ENCODE results near the gene PPP1R14D.

PPP1R14D gene

DNA sequence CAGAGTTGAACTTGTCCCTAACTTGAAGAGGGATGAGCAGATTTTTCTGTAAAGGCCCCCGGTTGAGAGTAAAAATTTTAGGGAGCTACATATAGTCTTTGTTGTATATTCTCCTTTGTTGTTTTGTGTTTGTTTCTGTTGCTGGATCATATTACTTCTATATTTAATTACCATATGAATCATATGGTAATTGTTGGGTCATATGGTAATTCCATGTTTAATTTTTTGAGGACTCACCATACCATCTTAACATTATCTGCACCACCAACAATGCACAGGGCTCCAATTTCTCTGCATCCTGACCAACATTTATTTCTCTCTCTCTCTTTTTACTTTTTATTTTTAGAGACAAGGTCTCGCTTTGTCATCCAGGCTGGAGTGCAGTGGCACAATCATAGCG is 29.0 kb downstream of the PPP1R14D start:
- H3F3A ChIP-seq (ENCODE audit: control insufficient read depth, insufficient read depth), result 0 out of 2 replicates have a peak, but pooled peaks cover 3% of the 10 kb centered on the region
- H3K27me3 ChIP-seq (ENCODE audit: control insufficient read depth, low read length), result no peaks in the 10 kb centered on the region
- H3K9me3 ChIP-seq (ENCODE audit: control insufficient read depth, insufficient read depth, low read length), result no peaks in the 10 kb centered on the region
- no peak for TF ChIP-seq EZH2phosphoT487 (IDR thresholded peaks at IDR 0.05; ENCODE audit: borderline replicate concordance, low read length)
- TF ChIP-seq, protein P1, sequence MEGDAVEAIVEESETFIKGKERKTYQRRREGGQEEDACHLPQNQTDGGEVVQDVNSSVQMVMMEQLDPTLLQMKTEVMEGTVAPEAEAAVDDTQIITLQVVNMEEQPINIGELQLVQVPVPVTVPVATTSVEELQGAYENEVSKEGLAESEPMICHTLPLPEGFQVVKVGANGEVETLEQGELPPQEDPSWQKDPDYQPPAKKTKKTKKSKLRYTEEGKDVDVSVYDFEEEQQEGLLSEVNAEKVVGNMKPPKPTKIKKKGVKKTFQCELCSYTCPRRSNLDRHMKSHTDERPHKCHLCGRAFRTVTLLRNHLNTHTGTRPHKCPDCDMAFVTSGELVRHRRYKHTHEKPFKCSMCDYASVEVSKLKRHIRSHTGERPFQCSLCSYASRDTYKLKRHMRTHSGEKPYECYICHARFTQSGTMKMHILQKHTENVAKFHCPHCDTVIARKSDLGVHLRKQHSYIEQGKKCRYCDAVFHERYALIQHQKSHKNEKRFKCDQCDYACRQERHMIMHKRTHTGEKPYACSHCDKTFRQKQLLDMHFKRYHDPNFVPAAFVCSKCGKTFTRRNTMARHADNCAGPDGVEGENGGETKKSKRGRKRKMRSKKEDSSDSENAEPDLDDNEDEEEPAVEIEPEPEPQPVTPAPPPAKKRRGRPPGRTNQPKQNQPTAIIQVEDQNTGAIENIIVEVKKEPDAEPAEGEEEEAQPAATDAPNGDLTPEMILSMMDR (IDR thresholded peaks at IDR 0.05; ENCODE audit: low read depth, low read length, poor library complexity, severe bottlenecking), result no peak
- H4K20me1 ChIP-seq (ENCODE audit: control insufficient read depth, insufficient read depth, low read depth, low read length), result no peaks in the 10 kb centered on the region
- H3K4me3 ChIP-seq (ENCODE audit: low read length), result no peak overlapping the region
- no peaks in the 10 kb centered on the region for H3K4me1 ChIP-seq (ENCODE audit: control insufficient read depth, low read length)
- H3K79me2 ChIP-seq (ENCODE audit: control insufficient read depth, low read length), result peaks cover 27% of the 10 kb centered on the region
- H3K4me2 ChIP-seq (ENCODE audit: low read length), result no peak overlapping the region
- H3K9me2 ChIP-seq (replicated peaks; ENCODE audit: control insufficient read depth, low read length), result no peaks in the 10 kb centered on the region
- no peaks in the 10 kb centered on the region; the same call in 1 of the 2 replicates for H3K36me3 ChIP-seq (ENCODE audit: control insufficient read depth, low read length)
- H3K27ac ChIP-seq (ENCODE audit: low read depth, low read length), result no peak overlapping the region

DNA sequence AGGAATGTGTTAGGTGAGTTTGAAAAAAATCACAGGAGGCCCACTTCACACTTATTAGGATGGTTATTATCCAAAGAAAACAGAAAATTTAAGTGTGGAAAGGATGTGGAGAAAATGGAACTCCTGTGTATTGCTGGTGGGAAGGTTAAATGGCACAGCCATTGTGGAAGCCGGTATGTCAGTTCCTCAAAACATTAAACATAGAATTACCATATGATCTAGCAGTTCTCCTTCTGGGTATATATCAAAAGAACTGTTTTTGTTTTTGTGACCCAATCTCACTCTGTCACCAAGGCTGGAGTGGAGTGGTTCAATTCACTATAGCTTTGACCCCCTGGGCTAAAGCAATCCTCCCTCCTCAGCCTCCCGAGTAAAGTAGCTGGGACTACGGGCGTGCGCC is 32.0 kb downstream of the PPP1R14D start:
- no peaks in the 10 kb centered on the region for H3K27me3 ChIP-seq (ENCODE audit: control insufficient read depth, low read length)
- no peaks in the 10 kb centered on the region for H3K9me2 ChIP-seq (replicated peaks; ENCODE audit: control insufficient read depth, low read length)
- H4K20me1 ChIP-seq (ENCODE audit: control insufficient read depth, insufficient read depth, low read depth, low read length), result 0 out of 2 replicates have a peak, but pooled peaks cover 4% of the 10 kb centered on the region
- peaks cover 20% of the 10 kb centered on the region for H3K79me2 ChIP-seq (ENCODE audit: control insufficient read depth, low read length)
- 0 out of 2 replicates have a peak, but pooled peaks cover 3% of the 10 kb centered on the region for H3F3A ChIP-seq (ENCODE audit: control insufficient read depth, insufficient read depth)
- no peaks in the 10 kb centered on the region for H3K9me3 ChIP-seq (ENCODE audit: control insufficient read depth, insufficient read depth, low read length)
- no peak overlapping the region for H3K4me3 ChIP-seq (ENCODE audit: low read length)
- no peak overlapping the region for H3K27ac ChIP-seq (ENCODE audit: low read depth, low read length)
- TF ChIP-seq, protein P1 (IDR thresholded peaks at IDR 0.05; ENCODE audit: low read depth, low read length, poor library complexity, severe bottlenecking), result no peak
- no peak for TF ChIP-seq EZH2phosphoT487 (IDR thresholded peaks at IDR 0.05; ENCODE audit: borderline replicate concordance, low read length)
- H3K4me1 ChIP-seq (ENCODE audit: control insufficient read depth, low read length), result no peaks in the 10 kb centered on the region
- H3K36me3 ChIP-seq (ENCODE audit: control insufficient read depth, low read length), result 0 out of 2 replicates have a peak, but pooled peaks cover 2% of the 10 kb centered on the region
- no peak overlapping the region for H3K4me2 ChIP-seq (ENCODE audit: low read length)

DNA sequence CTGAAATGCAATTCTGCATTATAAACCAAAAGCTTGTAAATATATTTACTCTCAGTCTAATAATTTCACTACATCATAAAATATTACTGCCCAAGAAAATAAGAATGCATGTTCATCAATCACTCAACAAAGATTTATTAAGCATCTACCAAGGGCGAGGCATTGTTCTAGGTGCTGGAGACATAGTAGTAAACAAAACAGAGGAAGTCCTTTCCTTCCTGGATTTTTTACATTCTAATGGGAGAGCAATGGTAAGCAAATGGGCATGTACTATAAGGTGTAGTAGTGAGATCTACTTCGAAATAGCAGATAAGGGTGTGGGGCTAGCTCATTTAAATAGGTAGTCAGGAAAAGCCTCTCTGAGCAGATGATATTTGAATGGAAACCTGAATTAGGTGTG is 32.5 kb downstream of the PPP1R14D start:
- Histone ChIP-seq H3K27me3 (ENCODE audit: control insufficient read depth, low read length) (no peaks in the 10 kb centered on the region), H3K9me3 (ENCODE audit: control insufficient read depth, insufficient read depth, low read length) (no peaks in the 10 kb centered on the region), H3K4me2 (ENCODE audit: low read length) (no peak overlapping the region), H4K20me1 (ENCODE audit: control insufficient read depth, insufficient read depth, low read depth, low read length) (0 out of 2 replicates have a peak, but pooled peaks cover 4% of the 10 kb centered on the region), H3K4me3 (ENCODE audit: low read length) (no peak overlapping the region), H3K4me1 (ENCODE audit: control insufficient read depth, low read length) (no peaks in the 10 kb centered on the region), H3F3A (ENCODE audit: control insufficient read depth, insufficient read depth) (0 out of 2 replicates have a peak, but pooled peaks cover 3% of the 10 kb centered on the region), H3K36me3 (ENCODE audit: control insufficient read depth, low read length) (0 out of 2 replicates have a peak, but pooled peaks cover 2% of the 10 kb centered on the region), H3K27ac (ENCODE audit: low read depth, low read length) (no peak overlapping the region), H3K79me2 (ENCODE audit: control insufficient read depth, low read length) (peaks cover 20% of the 10 kb centered on the region), H3K9me2 (replicated peaks; ENCODE audit: control insufficient read depth, low read length) (no peaks in the 10 kb centered on the region)
- TF ChIP-seq, protein P1 (IDR thresholded peaks at IDR 0.05; ENCODE audit: low read depth, low read length, poor library complexity, severe bottlenecking), result no peak
- no peak for TF ChIP-seq EZH2phosphoT487 (IDR thresholded peaks at IDR 0.05; ENCODE audit: borderline replicate concordance, low read length)

Measured in DOHH2 (cell line).